HG03571 (cell line): ENCODE results near the gene PRKG1.
"Not testable (repeated sequence)": the region's sequence is repeated elsewhere in the genome, so short reads cannot be mapped to it uniquely, and the experiment has no call there.

Source experiments
- ATAC-seq: cut with Tn5 transposase; IDR thresholded peaks from one replicate; pipeline ENCODE4 v1.9.1; 2021; ENCODE audit not compliant: unreplicated experiment

PRKG1 gene

DNA sequence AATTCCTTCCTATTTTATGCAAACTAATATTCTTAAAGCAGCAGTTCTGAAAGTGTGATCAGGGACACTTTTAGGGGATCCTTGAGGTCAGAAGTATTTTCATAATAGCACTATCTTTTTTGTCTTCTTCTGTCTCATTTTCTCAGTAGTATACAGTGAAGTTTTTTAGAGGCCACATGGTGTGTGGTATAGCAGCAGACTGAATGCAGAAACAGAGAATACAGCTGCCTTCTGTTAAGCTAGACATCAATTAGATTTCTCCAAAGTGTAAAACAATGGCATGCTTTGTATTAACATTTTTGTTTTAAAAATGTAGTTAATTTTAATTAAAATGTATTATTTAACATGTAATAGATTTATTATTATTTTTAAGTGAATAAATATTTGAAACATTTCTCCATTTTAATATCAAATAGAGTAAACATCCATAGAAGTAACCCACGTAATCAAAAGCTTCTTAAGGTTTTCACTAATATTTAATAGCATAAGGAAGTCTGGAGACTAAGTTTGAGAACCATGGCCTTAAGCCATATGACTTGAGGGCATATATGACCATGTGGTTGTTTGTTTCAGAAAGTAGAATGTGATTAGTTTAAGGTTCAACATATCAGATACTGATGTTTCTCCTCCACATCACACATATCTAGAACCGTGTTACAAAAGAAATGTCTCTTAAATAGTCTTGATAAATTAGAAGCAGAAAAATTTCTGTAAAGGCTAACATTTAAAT lies 94.0 kb downstream of the PRKG1 start:
- no peak for ATAC-seq

DNA sequence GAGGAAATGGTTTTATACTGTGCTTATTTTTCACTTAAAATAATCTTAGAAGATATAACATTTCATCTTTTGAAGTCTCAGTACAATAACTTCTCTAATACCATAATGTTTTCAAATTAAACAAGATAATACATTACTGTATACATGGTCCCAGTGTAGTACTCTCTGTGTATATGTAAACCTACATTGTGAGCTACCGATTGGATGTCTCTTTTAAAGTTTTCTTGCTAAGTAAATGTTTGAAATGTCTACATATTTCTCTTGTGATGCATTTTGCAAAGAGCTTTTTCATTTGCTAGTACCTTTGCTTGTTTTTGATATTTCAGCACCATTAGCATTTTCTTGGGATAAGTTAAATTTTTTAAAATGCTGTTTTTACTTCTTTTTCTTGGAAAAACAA lies 94.8 kb downstream of the PRKG1 start:
- ATAC-seq, result no peak

DNA sequence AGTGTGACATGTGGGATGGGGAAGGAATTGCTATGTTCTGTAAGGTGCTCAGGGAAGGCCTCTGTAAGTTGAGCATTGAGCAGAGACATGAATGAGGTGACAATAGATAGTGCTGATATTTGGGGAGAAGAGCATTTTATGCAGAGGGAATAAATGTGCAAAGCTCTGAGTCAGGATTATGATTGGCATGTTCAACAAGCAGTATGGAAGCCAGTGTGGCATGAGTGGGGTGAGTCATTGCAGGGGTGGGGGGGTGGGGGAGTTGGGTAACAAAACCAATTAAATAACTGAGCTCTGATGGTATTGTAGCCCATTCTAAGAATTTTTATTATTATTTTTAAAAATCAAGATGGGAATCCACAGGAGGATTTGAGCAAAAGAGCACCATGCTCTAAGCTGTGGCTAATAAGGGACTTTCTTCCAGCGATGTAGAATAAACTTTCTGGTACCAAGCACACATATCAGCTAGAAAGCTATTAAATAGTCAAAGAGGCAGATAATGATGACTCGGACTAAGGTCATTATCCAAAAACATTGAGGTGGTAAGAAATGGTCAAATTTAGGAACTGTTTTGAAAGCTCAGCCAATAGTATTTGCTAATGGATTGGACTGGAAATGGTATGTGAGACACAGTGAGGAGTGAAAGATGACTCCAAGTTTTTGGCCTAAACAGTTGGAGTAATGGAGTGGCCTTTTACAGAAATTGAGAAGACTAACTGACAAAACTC lies 96.4 kb downstream of the PRKG1 start:
- no peak for ATAC-seq

DNA sequence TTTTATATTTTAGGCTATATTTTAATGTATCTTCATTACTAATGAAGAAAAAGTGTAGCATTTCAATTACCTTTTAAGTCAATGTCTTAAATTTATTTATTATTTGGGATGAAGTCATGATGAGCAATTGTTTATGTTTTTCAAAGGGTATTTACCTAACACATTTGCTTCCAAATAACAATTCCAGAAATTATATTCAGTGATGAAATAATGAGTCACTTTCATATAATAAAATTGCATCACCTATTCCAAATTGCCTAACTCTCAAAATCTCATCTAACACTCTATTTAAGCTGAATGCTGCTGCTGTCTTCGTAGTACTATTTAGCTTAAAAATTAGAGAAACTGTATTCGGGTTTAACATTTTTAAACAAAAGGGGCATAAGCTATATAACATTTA lies 97.7 kb downstream of the PRKG1 start:
- ATAC-seq, result no peak

DNA sequence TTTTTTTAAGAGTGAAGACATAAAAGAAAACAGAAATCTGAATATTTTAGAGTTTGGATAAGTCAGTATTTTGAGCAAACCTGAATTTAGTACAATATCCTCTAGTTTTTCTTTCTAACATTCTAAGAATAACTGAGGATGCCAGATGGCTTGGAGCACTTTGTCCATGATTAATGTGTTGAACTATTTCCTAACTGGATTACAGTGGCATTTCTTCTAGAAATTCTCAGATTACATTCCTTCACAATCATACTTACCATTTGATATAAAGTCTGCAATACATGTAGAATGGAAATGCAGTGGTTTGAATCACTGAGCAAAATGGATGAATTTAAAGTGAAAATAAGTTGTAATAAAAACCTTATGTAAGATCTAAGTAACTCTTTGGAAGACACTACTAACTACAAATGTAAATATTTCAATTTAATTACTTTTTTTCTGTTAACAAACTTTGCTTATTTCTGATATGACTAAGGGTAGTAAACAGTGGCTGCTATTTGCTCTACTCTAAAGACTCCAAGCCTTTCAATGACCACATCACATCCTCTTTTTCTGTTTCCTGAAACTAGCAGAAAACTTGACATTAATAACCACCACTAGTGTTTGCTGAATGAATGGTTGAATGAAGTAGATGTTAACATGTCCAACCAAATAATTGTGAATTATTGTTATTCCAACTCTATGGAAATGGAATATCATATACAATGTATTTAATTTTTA lies 102.8 kb downstream of the PRKG1 start:
- no peak for ATAC-seq

DNA sequence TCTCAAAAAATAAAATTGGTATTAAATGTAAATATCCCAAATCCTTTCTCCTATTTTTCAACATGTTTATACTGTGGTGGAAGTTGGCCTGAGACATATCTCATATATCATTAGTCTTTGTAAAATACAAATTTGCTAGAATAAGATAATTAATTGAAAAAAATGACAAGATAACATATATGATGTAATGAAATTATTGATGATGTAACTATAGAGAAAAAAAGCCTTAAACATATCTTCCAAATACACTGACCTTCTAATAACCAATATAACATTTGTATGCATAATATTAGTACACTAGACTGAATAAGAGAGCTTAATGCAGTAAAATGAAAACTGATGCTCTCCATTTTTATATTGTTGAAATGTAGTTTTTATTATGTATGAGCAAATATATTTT lies 104.3 kb downstream of the PRKG1 start:
- ATAC-seq, result no peak

DNA sequence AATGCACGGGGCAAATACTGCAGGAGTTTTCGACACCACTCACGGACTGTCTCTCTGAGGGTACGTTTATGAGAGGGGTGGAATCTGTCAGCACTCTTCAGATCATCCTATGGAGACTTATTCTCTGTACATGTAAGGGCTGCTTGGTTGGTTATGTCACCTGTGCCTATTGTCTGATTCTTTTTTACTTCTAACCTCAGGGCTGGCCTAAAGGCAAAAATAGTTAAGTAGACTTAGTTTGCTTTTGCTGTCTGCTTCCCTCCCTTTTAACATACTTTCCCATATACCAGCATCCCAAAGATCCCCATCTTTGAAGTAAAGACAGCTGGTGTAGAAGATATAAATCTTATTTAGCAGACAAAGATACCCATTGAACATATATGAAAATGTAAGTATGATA lies 105.9 kb downstream of the PRKG1 start:
- no peak for ATAC-seq

DNA sequence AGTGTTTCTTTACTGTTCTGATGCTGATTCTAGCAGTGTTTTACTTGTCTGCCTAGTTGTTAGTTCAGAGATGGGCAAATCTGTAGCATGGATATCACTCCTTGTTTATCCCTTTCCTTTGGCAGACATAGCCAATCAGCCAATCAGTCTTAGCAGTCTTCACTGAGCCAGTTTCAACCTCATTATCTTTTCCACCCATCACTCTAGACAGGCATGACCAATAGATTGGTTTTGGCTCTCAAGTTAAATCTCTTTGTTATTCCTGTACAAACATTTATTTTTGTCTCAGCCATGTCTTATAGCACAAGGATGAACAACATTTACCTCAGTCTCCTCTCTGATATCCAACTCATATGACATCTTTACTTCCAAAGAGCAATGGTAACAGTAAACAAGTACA lies 109.5 kb downstream of the PRKG1 start:
- no peak for ATAC-seq

DNA sequence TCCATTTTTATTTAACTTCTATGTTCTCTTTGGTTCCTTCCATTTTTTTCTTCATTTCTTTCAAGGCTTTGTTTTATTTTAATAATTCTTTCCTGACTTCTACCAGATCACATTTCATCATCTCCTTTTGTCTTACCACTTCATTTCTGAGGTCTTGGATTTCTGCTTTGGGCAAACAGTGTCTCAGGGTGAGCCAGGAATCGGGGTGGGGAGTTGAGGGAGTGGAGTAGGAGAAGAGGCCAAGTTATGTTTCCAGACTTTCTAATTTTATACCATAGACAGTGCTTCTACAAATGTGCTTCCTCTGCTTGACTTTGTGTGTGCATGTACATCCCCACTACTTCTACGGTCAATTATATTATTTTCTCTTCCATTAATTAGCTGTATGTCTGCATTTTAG lies 112.1 kb downstream of the PRKG1 start:
- no peak for ATAC-seq

DNA sequence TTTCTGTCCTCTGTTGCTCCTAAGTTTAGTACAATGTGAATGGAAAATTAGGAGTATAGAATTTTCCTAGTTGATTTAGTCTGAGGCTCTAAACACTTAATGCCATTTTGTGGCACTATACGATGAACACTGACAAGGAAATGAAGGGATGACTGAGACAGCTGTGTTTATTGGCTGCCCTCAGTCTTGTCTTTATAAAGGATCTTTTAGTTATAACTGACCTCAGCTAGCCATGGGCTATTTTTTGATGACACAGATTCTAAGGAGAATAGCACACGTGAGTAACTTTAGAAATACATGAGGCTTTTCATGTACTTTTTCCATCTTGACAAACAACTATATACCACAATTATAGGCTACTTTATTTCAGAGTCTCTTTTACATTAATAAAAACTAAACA lies 113.7 kb downstream of the PRKG1 start:
- no peak for ATAC-seq

DNA sequence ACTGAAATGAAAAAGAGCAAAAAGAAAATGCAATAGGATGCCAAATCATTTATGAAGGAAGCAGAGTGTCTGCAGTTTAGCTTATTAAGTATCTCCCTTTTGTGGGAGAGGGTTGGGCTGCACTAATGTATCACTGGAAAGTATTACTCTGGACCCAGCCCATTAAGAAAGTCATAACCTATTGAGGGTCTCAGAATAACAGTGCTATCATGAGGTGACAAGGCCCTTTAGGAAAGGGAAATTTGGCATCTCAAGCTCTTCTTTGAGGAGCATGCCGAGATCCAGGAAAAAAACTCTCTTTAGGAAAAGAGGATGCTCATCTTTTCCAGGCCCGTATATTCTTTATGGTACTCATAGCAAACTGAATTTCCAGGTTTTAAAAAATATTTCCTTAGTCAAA lies 114.6 kb downstream of the PRKG1 start:
- no peak for ATAC-seq

DNA sequence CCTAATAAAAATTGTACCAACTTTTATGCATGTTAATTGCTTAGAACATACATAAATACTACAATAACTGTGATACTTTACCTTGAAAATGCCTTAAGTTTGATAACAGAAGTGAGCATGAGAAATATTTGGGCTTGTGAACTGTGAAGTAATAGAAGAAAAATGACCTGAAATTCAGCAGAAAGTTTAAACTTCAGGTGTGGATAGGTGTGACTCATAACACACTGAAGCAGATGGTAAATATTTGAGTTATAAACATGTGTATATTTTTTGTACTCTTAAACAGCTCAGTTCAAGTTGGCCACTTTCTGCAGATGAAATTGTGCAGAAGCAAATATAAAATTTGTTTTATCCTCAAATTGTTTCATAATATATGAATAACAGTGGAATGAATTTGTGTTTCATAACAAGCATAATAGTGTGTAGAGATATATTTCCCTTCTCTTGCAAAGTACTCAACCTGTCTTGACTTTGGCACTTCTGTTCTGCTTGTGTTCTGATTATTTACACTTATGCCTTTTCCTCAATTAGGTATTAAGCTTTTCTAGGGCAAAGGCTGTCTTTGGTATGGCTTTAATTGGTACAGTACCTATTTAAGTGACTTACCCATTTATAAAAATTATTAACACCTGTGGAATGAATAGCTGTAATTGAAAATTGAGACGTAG lies 122.4 kb downstream of the PRKG1 start:
- no peak for ATAC-seq

DNA sequence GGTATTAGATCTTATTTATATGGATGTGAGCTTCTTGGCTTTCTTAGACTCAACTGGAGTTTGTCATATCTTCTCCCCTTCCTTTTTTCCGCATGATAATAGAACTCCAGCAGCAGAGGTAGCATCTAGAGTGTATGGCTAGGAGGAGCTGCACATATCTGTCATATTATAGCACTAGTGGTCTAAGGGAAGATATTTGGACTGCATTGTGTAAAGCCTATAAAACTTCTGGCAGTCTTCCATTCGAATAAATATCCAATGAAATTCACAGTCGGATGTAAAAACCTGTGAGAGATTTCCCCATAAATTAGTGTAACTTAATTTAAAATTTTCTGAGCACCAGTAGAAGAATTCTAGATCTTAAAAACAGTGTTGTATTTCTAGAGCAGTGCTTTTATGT lies 123.9 kb downstream of the PRKG1 start:
- no peak for ATAC-seq

DNA sequence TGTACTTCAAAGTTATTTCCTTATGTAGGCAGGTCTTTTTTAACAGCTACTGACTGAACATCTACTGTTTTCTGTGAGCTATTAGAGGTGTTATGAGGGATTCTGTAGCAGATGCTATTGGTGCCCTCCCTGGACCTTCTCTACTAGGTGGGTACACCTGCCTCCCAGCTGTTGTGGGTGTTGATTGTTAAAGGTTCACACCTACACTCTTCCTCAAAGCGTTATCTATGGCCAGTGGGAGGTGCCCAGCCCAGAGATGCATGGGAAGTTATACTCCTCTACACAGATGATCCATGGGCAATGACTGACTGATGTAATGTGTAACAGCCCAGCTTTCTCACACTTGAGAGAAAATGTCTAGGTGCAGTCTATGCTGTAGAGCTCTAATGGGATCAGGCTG lies 127.7 kb downstream of the PRKG1 start:
- no peak for ATAC-seq

DNA sequence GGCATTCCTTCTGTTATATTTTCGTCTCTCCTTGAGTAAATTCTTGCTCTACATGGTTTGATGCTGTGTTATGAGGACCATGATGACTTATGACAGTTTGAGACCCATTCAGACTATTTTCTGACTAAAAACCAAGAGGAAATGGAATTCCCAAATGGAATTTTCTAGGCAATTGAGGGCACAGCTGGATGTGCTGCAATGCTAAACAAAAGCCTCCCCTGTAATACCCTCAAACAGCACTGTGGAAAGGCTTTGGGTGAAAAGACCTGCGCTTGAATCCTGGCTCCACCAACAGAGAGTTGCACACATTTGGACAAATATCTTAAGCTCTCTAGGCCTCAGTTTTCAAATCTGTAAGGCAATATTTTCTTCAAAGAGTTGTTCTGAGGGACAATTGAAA lies 129.1 kb downstream of the PRKG1 start:
- no peak for ATAC-seq

DNA sequence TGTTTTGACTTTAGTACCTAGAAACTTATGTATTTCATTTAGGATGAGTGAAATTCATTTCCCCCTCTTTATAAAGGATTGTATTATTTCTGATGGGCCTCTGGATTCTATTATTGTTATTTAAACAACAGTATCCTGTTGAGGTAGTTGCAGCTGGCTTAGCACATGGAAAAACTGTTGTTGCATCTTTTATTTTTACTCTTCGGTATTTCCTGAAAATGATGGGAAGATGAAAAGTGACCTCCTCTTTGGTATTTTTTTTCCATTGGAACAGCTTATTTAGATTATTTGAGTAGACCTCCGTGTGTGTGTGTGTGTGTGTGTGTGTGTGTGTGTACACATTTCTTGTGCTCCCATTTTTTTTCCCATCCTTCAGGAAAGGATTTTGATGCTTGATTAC lies 129.8 kb downstream of the PRKG1 start:
- no peak for ATAC-seq

DNA sequence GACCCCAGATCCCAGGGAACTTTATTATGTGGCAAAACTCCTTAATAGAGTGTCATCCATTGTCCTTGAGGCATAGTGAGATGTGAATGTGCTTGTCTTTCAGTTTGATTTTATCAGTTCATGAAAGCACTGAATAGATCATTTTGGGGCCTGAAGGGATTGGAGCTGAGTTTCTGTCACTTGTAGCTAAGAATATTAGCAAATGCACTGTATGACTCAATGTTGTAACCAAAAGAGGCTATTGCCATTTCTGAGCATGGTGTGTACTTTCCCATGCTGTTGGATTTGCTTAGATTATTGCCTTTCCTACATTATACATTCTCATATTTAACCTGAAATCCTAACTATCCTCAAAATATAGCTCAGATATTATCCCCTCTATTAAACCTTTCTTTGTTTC lies 130.4 kb downstream of the PRKG1 start:
- ATAC-seq, result no peak

DNA sequence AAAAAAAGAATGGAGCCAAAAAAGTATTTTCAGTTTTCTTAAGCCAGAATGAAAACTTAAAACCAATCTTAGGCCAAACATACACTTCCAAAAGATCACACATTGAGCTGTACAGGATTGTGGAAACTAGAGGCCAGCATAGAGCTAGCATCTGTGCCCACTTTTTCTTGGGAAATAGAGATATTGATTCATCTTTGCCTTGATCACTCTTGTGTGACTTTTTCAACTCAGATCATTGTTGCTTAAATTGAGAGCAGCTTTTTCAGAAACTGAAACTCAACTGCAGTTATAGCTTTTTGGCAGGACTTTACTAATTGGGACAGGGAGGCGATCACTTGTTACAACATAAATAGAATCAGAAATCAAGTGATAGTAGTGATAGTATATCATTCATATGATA lies 132.2 kb downstream of the PRKG1 start:
- ATAC-seq, result no peak

DNA sequence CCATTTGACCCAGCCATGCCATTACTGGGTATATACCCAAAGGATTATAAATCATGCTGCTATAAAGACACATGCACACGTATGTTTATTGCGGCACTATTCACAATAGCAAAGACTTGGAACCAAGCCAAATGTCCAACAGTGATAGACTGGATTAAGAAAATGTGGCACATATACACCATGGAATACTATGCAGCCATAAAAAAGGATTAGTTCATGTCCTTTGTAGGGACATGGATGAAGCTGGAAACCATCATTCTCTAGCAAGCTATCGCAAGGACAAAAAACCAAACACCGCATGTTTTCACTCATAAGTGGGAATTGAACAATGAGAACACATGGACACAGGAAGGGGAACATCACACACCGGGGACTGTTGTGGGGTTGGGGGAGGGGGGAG lies 138.7 kb downstream of the PRKG1 start:
- ATAC-seq, result not testable (repeated sequence)

DNA sequence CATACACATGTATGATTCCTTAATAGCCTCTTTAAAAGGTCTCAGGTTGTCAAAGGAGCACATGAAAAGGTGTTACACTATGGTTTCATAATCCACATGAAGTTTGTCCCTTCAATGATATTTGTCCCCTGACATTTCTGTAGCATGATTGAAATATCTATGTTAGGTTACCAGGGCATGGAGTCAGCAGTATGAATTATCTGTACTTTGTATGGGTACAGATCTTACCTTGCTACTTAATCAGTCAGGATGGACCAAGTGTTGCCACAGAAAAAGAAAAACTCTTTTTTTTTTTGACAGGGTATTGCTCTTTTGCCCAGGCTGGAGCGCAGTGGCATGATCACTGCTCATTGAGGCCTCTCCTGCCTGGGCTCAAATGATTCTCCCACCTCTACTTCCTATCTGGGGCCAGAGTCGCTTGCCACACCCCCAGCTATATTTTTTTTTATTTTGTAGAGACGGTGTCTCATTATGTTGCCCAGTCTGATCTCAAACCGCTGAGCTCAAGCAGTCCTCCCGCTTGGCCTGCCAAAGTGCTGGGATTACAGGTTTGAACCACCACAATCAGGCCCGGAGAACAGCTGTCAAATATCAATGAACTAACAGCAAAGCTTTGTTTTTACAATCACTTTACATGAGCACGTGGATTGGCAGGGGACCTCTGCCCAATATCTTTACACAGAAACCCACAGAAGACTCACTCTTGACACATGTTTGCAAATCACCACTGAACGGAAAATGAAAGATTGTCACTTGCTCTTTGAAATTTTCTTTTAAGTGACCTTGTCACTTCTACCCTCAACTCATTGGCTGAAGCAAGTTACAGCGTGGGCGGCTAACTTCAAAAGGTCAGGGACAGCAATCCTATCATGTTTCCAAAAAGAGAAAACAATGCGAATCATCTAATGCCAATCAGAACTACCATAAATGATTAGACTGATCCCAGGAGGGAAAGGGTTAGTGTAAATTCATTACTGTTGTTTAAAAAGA lies 140.2 kb downstream of the PRKG1 start:
- ATAC-seq, result no peak
